ENCODE data around the gene STPG4.
"Not testable (repeated sequence)": the region's sequence is repeated elsewhere in the genome, so short reads cannot be mapped to it uniquely, and the experiment has no call there.

Gene STPG4

GRCh38 chr2:47155091-47155876 is at the start of gene STPG4:
Gene STPG4 (minus strand): TSS chr2:47155308. CDS start chr2:47155251, 57 bp downstream.
- DNase-seq = no peak

GRCh38 chr2:47204691-47205090 is 49.6 kb upstream of the STPG4 start:
- no peak for DNase-seq

GRCh38 chr2:47203995-47204394 is 48.9 kb upstream of the STPG4 start:
- DNase-seq = no peak

- DNase-seq = no peak
Measured at GRCh38 chr2:47201224-47201623, 46.1 kb upstream of the STPG4 start.

- no peak for DNase-seq
Measured at GRCh38 chr2:47198985-47199451, 43.9 kb upstream of the STPG4 start.

GRCh38 chr2:47196499-47196898 is 41.4 kb upstream of the STPG4 start:
- DNase-seq = no peak

- no peak for DNase-seq
Measured at GRCh38 chr2:47196046-47196445, 40.9 kb upstream of the STPG4 start.

- DNase-seq = no peak
Measured at GRCh38 chr2:47195148-47195547, 40.0 kb upstream of the STPG4 start.

- no peak for DNase-seq
Measured at GRCh38 chr2:47194410-47194809, 39.3 kb upstream of the STPG4 start.

GRCh38 chr2:47193607-47194006 is 38.5 kb upstream of the STPG4 start:
- no peak for DNase-seq

GRCh38 chr2:47190188-47190881 is 35.2 kb upstream of the STPG4 start:
- DNase-seq = no peak

- DNase-seq = no peak
Measured at GRCh38 chr2:47189635-47190034, 34.5 kb upstream of the STPG4 start.

- no peak for DNase-seq
Measured at GRCh38 chr2:47187069-47187468, 32.0 kb upstream of the STPG4 start.

- DNase-seq = no peak
Measured at GRCh38 chr2:47186351-47186750, 31.2 kb upstream of the STPG4 start.

- not testable (repeated sequence) for DNase-seq
Measured at GRCh38 chr2:47185098-47185497, 30.0 kb upstream of the STPG4 start.

GRCh38 chr2:47181176-47181575 is 26.1 kb upstream of the STPG4 start:
- no peak for DNase-seq

GRCh38 chr2:47180531-47180930 is 25.4 kb upstream of the STPG4 start:
- DNase-seq = no peak

GRCh38 chr2:47179388-47179787 is 24.3 kb upstream of the STPG4 start:
- DNase-seq = no peak

- no peak for DNase-seq
Measured at GRCh38 chr2:47178341-47178740, 23.2 kb upstream of the STPG4 start.

GRCh38 chr2:47177043-47177565 is 22.0 kb upstream of the STPG4 start:
- DNase-seq = no peak

- peak; percentile 7 to 11 for DNase-seq
Measured at GRCh38 chr2:47174733-47175361, 19.7 kb upstream of the STPG4 start.

GRCh38 chr2:47173986-47174732 is 19.1 kb upstream of the STPG4 start:
- DNase-seq = no peak
